IMR-90 (cell line): Measurements from ENCODE around the gene PALLD. TPM values are rescaled to one million over a fixed set of nuclear protein-coding genes. Genes with fewer than 3 reads are reported as not detected.

ENCODE experiments used
- ATAC-seq: fragments of 200-7000 bp; cut with Tn5 transposase; 2 replicates; pipeline ENCODE4 v1.9.1; 2020; ENCODE audit warnings: low read depth, mild to moderate bottlenecking, moderate library complexity
- BruUV-seq: library from RNA; stranded (reverse); fragments of 400-500 nt; replicated peaks from 2 replicates; lab custom pipeline; 2021; lab: Mats Ljungman, UMichigan
- CTCF ChIA-PET: fragments of 300-600 bp; formaldehyde crosslinking; extraction: SDS; loops from one replicate; lab custom pipeline; 2021; ENCODE audit warnings: antibody characterized with exemption; lab: Yijun Ruan, JAX
- POLR2A ChIA-PET: fragments of 300-600 bp; sonication (Branson Sonifier 250); formaldehyde crosslinking; loops from one replicate; lab custom pipeline; 2022; ENCODE audit warnings: antibody characterized with exemption; ENCODE audit not compliant: unreplicated experiment; lab: Charles Lee
- DNase-seq: peaks from one replicate; pipeline ENCODE4 v3.0.0; 2013
- H2AFZ ChIP-seq: replicated peaks from 2 replicates; pipeline ENCODE3; 2013; ENCODE audit warnings: low read length, mild to moderate bottlenecking; ENCODE audit not compliant: poor library complexity
- H2AK5ac ChIP-seq: 2 replicates; pipeline ENCODE4 v1.6.1; 2013; ENCODE audit warnings: low read depth, low read length, inconsistent platforms
- H2AK9ac ChIP-seq: replicated peaks from 2 replicates; pipeline ENCODE3; 2013; ENCODE audit warnings: mild to moderate bottlenecking, low read depth, low read length, moderate library complexity; ENCODE audit not compliant: poor library complexity
- H2BK120ac ChIP-seq: 2 replicates; pipeline ENCODE4 v1.6.1; 2013; ENCODE audit warnings: low read depth, low read length, inconsistent platforms
- H2BK15ac ChIP-seq: 3 replicates; pipeline ENCODE4 v1.6.1; 2013; ENCODE audit warnings: low read depth, low read length, inconsistent platforms
- H2BK20ac ChIP-seq: 2 replicates; pipeline ENCODE4 v1.6.1; 2013; ENCODE audit warnings: low read depth, mild to moderate bottlenecking, inconsistent platforms, low read length, moderate library complexity
- H2BK5ac ChIP-seq: 2 replicates; pipeline ENCODE4 v1.6.1; 2013; ENCODE audit warnings: mild to moderate bottlenecking, low read depth, low read length, inconsistent platforms; ENCODE audit not compliant: poor library complexity, severe bottlenecking
- H3K14ac ChIP-seq: replicated peaks from 2 replicates; pipeline ENCODE4 v1.6.1; 2013; ENCODE audit warnings: low read depth, low read length, inconsistent platforms
- H3K18ac ChIP-seq: 2 replicates; pipeline ENCODE4 v1.6.1; 2013; ENCODE audit warnings: low read depth, low read length, control low read depth
- H3K23ac ChIP-seq: 2 replicates; pipeline ENCODE4 v1.6.1; 2013; ENCODE audit warnings: low read depth, low read length, inconsistent platforms
- H3K27ac ChIP-seq: 2 replicates; pipeline ENCODE4 v1.5.1; 2013; ENCODE audit warnings: mild to moderate bottlenecking, control low read depth, low read length; ENCODE audit not compliant: insufficient read depth
- H3K27me3 ChIP-seq: 2 replicates; pipeline ENCODE4 v1.6.1; 2013; ENCODE audit warnings: low read length; ENCODE audit not compliant: control insufficient read depth, insufficient read depth
- H3K36me3 ChIP-seq: 2 replicates; pipeline ENCODE4 v1.6.1; 2013; ENCODE audit warnings: low read length, mixed read lengths; ENCODE audit not compliant: control insufficient read depth, insufficient read depth
- H3K4ac ChIP-seq: 2 replicates; pipeline ENCODE4 v1.6.1; 2013; ENCODE audit warnings: low read depth, low read length, inconsistent platforms
- H3K4me1 ChIP-seq: 2 replicates; pipeline ENCODE4 v1.6.1; 2013; ENCODE audit warnings: low read length, mixed read lengths; ENCODE audit not compliant: control insufficient read depth, insufficient read depth
- H3K4me2 ChIP-seq: 2 replicates; pipeline ENCODE4 v1.6.1; 2013; ENCODE audit warnings: low read depth, mild to moderate bottlenecking, control low read depth, low read length, moderate library complexity
- H3K4me3 ChIP-seq: 2 replicates; pipeline ENCODE4 v1.5.1; 2013; ENCODE audit warnings: low read depth, mild to moderate bottlenecking, control low read depth, low read length, moderate library complexity; ENCODE audit not compliant: insufficient read depth
- H3K56ac ChIP-seq: 2 replicates; pipeline ENCODE4 v1.6.1; 2013; ENCODE audit warnings: low read length, inconsistent platforms; ENCODE audit not compliant: insufficient read depth; ENCODE audit errors: extremely low read depth
- H3K79me1 ChIP-seq, 2 experiments: 2 replicates each; pipeline ENCODE4 v1.6.1; 2013; ENCODE audit warnings: low read length in 2 of 2, inconsistent platforms in 1 of 2, low read depth in 1 of 2
- H3K9ac ChIP-seq: 2 replicates; pipeline ENCODE4 v1.6.1; 2013; ENCODE audit warnings: low read depth, low read length, control low read depth
- H3K9me1 ChIP-seq: 2 replicates; pipeline ENCODE4 v1.6.1; 2013; ENCODE audit warnings: low read length, inconsistent platforms; ENCODE audit not compliant: insufficient read depth
- H3K9me3 ChIP-seq: 2 replicates; pipeline ENCODE4 v1.6.1; 2013; ENCODE audit warnings: low read length; ENCODE audit not compliant: control insufficient read depth, insufficient read depth
- H4K20me1 ChIP-seq: 2 replicates; pipeline ENCODE4 v1.6.1; 2013; ENCODE audit warnings: low read length, inconsistent platforms; ENCODE audit not compliant: insufficient read depth
- H4K5ac ChIP-seq: 2 replicates; pipeline ENCODE4 v1.6.1; 2013; ENCODE audit warnings: mild to moderate bottlenecking, low read depth, low read length, control low read depth
- H4K8ac ChIP-seq, 2 experiments: 2 replicates each; pipeline ENCODE4 v1.6.1; 2013; ENCODE audit warnings: low read depth in 2 of 2, low read length in 2 of 2, control low read depth in 1 of 2, inconsistent platforms in 1 of 2
- H4K91ac ChIP-seq: 2 replicates; pipeline ENCODE4 v1.6.1; 2013; ENCODE audit warnings: low read depth, low read length, inconsistent platforms; ENCODE audit not compliant: insufficient read depth
- BHLHE40 ChIP-seq: fragments of 150-350 bp; IDR thresholded peaks from 2 replicates; pipeline ENCODE4 v1.6.1; 2016; ENCODE audit warnings: mild to moderate bottlenecking, low read depth, low read length
- CEBPB ChIP-seq: IDR thresholded peaks from 2 replicates; pipeline ENCODE4 v1.6.1; 2012; ENCODE audit warnings: low read depth, low read length, improper control_type of control experiment
- CHD1 ChIP-seq: IDR thresholded peaks from 2 replicates; pipeline ENCODE4 v1.6.1; 2012; ENCODE audit warnings: low read depth, low read length, improper control_type of control experiment
- CTCF ChIP-seq: conservative IDR thresholded peaks from 2 replicates; pipeline ENCODE4 v1.5.1; 2012; ENCODE audit warnings: mild to moderate bottlenecking, low read depth, low read length, improper control_type of control experiment
- ELK1 ChIP-seq: fragments of 150-350 bp; IDR thresholded peaks from 2 replicates; pipeline ENCODE4 v1.6.1; 2016; ENCODE audit warnings: low read depth, mild to moderate bottlenecking, low read length, moderate library complexity, borderline replicate concordance
- FOS ChIP-seq: fragments of 150-350 bp; IDR thresholded peaks from 2 replicates; pipeline ENCODE4 v1.6.1; 2016; ENCODE audit warnings: low read depth, low read length
- MAFK ChIP-seq: IDR thresholded peaks from 2 replicates; pipeline ENCODE4 v1.6.1; 2012; ENCODE audit warnings: low read depth, low read length, improper control_type of control experiment
- MAZ ChIP-seq: IDR thresholded peaks from 2 replicates; pipeline ENCODE4 v1.6.1; 2012; ENCODE audit warnings: low read depth, mild to moderate bottlenecking, low read length, improper control_type of control experiment, moderate library complexity, borderline replicate concordance
- MXI1 ChIP-seq: IDR thresholded peaks from 2 replicates; pipeline ENCODE4 v1.6.1; 2012; ENCODE audit warnings: low read depth, mild to moderate bottlenecking, low read length, moderate library complexity, borderline replicate concordance
- NFE2L2 ChIP-seq: fragments of 150-350 bp; IDR thresholded peaks from 2 replicates; pipeline ENCODE4 v1.6.1; 2016; ENCODE audit warnings: low read depth, mild to moderate bottlenecking, low read length
- POLR2A ChIP-seq: IDR thresholded peaks from 2 replicates; pipeline ENCODE4 v1.6.1; 2012; ENCODE audit warnings: mild to moderate bottlenecking, low read depth, low read length
- RAD21 ChIP-seq: IDR thresholded peaks from 2 replicates; pipeline ENCODE4 v1.6.1; 2012; ENCODE audit warnings: low read length, improper control_type of control experiment
- RCOR1 ChIP-seq: IDR thresholded peaks from 2 replicates; pipeline ENCODE4 v1.6.1; 2012; ENCODE audit warnings: mild to moderate bottlenecking, low read length, improper control_type of control experiment; ENCODE audit not compliant: insufficient replicate concordance
- RFX5 ChIP-seq: IDR thresholded peaks from 2 replicates; pipeline ENCODE4 v1.8.0; 2012; ENCODE audit warnings: low read depth, mild to moderate bottlenecking, low read length, moderate library complexity
- SMC3 ChIP-seq: fragments of 150-350 bp; IDR thresholded peaks from 2 replicates; pipeline ENCODE4 v1.6.1; 2016; ENCODE audit warnings: low read depth, mild to moderate bottlenecking, antibody characterized with exemption, low read length, moderate library complexity
- USF2 ChIP-seq: fragments of 150-350 bp; IDR thresholded peaks from 2 replicates; pipeline ENCODE4 v1.6.1; 2017; ENCODE audit warnings: mild to moderate bottlenecking, antibody characterized with exemption, low read length, low read depth
- WGBS, 2 experiments: methylation state at CpG; one replicate each; pipeline versions ENCODE4 v1.1.5 to v1.1.7; 2013; ENCODE audit warnings: missing lambda C conversion rate in 2 of 2; ENCODE audit not compliant: insufficient read length in 1 of 2; ENCODE audit errors: extremely low coverage in 2 of 2; 5-methylcytosine and 5-hydroxymethylcytosine counted together
- dilution Hi-C: fragments of 300-500 bp; cut with HindIII; formaldehyde crosslinking; loops from one replicate; pipeline ENCODE4 v1.14.3; 2018; ENCODE audit warnings: low sequenced_read_pairs; ENCODE audit not compliant: unreplicated experiment
- in situ Hi-C: fragments of 300-500 bp; cut with MboI; formaldehyde crosslinking; loops from 3 replicates; pipeline ENCODE4 v1.14.3; 2019; ENCODE audit warnings: low sequenced_read_pairs, inconsistent platforms, mixed read lengths
- intact Hi-C: fragments of 100-400 bp; cut with micrococcal nuclease; formaldehyde crosslinking; loops from 2 replicates; pipeline ENCODE4 v1.10.0; 2022
- polyA plus RNA-seq, 3 experiments: library from polyadenylated mRNA; depleted of rRNA; stranded (reverse); fragments of >200 nt; gene quantifications; 2 replicates each; pipeline ENCODE4 v1.2.3, GENCODE V29; 2012; ENCODE audit warnings: low replicate concordance in 1 of 3
- total RNA-seq: library from RNA; depleted of rRNA; stranded (reverse); fragments of >200 nt; gene quantifications from 2 replicates; pipeline ENCODE4 v1.2.3, GENCODE V29; 2012

Gene PALLD
- total and polyA plus RNA-seq, 2 of the 4 experiments (the other 2 are of a cell fraction): 91.0 to 91.9 TPM

- TF ChIP-seq MAZ: no peak
- TF ChIP-seq USF2: no peak
- no peak for TF ChIP-seq ELK1
- no peak for TF ChIP-seq MAFK
- no peak for TF ChIP-seq CEBPB
- no peak for TF ChIP-seq NFE2L2
- TF ChIP-seq RAD21: no peak
- TF ChIP-seq RFX5: no peak
- no peak for TF ChIP-seq MXI1
- no peak for TF ChIP-seq CHD1
- no peak for TF ChIP-seq POLR2A
- TF ChIP-seq RCOR1: no peak
- no peak for TF ChIP-seq FOS
- TF ChIP-seq SMC3: no peak
- TF ChIP-seq CTCF: no peak
- TF ChIP-seq BHLHE40: no peak
- H2AK9ac ChIP-seq: no peak overlapping the region
- no peak overlapping the region for H3K4me2 ChIP-seq
- H3K18ac ChIP-seq: no peak overlapping the region
- H4K20me1 ChIP-seq: no peaks in the 10 kb centered on the region
- intact Hi-C loops (no loop called here), dilution Hi-C loops (no loop called here), in situ Hi-C loops (no loop called here)
- H3K36me3 ChIP-seq: no peaks in the 10 kb centered on the region
- no peak overlapping the region for H3K56ac ChIP-seq
- no peak for DNase-seq
- no peak overlapping the region for H4K8ac ChIP-seq
- H2BK20ac ChIP-seq: no peak overlapping the region
- no peak overlapping the region for H3K9ac ChIP-seq
- no peaks in the 10 kb centered on the region for H3K9me3 ChIP-seq
- no peaks in the 10 kb centered on the region for H3K27me3 ChIP-seq
- no peak overlapping the region for H3K27ac ChIP-seq
- H3K4ac ChIP-seq: no peak overlapping the region
- ChIA-PET POLR2A (no interaction called here), CTCF (no interaction called here)
- BruUV-seq: no TSS peak
- ATAC-seq: no peak
- H2BK15ac ChIP-seq: no peak overlapping the region
- H3K4me3 ChIP-seq: no peak overlapping the region
- H4K91ac ChIP-seq: no peak overlapping the region
- no peaks in the 10 kb centered on the region; the same call in 1 of the 2 replicates for H3K4me1 ChIP-seq
- no peaks in the 10 kb centered on the region for H3K9me1 ChIP-seq
- no peak overlapping the region for H2AK5ac ChIP-seq
- no peak overlapping the region for H3K14ac ChIP-seq
- WGBS, 2 experiments: no CpG with 5 or more reads among the region's 5 CpGs
- H2AFZ ChIP-seq: no peak overlapping the region
- H2BK5ac ChIP-seq: no peak overlapping the region
- no peak overlapping the region for H2BK120ac ChIP-seq
- H4K5ac ChIP-seq: no peak overlapping the region
- H3K79me1 ChIP-seq: no peaks in the 10 kb centered on the region
- no peak overlapping the region for H3K23ac ChIP-seq
Measured at GRCh38 chr4:168453146-168453545, 43.7 kb upstream of the PALLD start.
